GM18511 (cell line): ENCODE results near the gene SMG5.
"Not testable (repeated sequence)": the region's sequence is repeated elsewhere in the genome, so short reads cannot be mapped to it uniquely, and the experiment has no call there.

ENCODE experiments used
- ATAC-seq: cut with Tn5 transposase; IDR thresholded peaks from one replicate; pipeline ENCODE4 v1.9.1; 2021; ENCODE audit warnings: mild to moderate bottlenecking, moderate library complexity; ENCODE audit not compliant: unreplicated experiment

SMG5 gene

DNA sequence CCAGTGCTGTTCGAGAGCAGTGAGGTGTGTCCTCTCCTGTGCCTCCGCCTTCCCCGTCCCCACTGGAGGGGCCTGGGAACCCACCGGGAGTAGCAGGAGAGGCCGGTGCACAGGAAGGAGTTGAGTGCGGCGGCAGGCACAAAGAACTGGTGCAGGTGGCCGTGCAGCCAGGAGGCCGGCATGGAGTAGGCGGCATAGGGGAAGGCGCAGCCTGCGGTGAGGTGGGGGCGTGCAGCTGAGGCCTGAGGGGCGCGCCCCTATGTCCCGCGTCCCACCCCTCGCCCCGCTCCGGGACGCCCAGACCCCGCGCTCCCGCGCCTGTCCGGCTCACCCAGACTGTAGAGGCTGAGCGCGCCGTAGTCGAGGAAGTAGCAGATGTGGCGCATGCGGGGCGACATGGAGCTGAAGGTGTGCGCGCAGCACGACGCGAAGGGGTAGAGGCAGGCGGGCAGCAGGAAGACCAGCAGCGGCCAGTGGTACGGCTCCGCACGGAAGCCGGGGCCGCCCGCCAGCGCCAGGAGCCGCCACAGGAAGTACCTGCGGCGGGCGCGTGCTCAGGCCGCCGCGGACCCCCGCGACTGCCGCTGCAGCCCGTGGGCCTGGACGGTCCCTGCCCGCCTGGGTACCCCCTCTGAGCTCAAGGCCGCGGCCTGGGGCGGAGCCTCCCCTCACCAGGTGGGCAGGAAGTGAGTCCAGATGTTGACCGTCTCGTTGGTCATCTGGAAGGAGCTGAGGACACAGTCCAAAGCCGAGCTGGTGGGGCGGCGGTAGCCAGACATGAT, 37.0 kb downstream of the SMG5 start:
- no peak for ATAC-seq

- ATAC-seq, result no peak
Observed at GRCh38 chr1:156244712-156245111, 37.9 kb downstream of the SMG5 start.

DNA sequence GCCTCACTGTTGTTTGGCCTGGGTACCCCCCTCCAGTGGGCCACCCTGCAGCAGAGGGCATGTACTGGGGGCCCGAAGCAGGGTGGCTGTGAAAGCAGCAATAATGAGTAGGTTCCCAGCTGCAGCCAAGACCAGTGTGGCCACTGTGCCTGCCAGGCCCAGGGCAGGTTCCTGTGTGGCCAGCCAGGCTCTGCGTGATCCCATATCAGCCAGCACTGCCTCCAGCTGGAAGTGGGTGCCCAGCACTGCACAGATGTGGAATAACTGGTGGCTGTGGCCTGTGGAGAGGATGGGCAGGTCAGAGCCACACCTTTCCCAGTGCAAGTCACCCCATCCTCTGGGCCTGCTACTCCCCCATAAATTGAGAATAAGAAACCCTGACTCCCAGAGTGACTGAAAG, 38.5 kb downstream of the SMG5 start:
- no peak for ATAC-seq

DNA sequence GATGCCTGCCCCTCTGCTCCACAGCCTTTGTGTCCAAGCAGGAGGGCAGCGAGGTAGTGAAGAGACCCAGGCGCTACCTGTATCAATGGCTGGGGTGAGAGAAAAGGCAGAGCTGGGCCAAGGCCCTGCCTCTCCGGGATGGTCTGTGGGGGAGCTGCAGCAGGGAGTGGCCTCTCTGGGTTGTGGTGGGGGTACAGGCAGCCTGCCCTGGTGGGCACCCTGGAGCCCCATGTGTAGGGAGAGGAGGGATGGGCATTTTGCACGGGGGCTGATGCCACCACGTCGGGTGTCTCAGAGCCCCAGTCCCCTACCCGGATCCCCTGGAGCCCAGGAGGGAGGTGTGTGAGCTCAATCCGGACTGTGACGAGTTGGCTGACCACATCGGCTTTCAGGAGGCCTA, 39.9 kb downstream of the SMG5 start:
- no peak for ATAC-seq

GRCh38 chr1:156241926-156242325, 40.7 kb downstream of the SMG5 start, which contains the start of gene BGLAP:
BGLAP (plus strand) TSS chr1:156242184; CDS start chr1:156242232, 48 bp downstream.
- ATAC-seq, result no peak

- ATAC-seq, result no peak
Observed at GRCh38 chr1:156241311-156241811, 41.3 kb downstream of the SMG5 start.

- ATAC-seq, result no peak
Observed at GRCh38 chr1:156238248-156238647, 44.4 kb downstream of the SMG5 start.

- no peak for ATAC-seq
Observed at GRCh38 chr1:156236164-156236563, 46.5 kb downstream of the SMG5 start.

DNA sequence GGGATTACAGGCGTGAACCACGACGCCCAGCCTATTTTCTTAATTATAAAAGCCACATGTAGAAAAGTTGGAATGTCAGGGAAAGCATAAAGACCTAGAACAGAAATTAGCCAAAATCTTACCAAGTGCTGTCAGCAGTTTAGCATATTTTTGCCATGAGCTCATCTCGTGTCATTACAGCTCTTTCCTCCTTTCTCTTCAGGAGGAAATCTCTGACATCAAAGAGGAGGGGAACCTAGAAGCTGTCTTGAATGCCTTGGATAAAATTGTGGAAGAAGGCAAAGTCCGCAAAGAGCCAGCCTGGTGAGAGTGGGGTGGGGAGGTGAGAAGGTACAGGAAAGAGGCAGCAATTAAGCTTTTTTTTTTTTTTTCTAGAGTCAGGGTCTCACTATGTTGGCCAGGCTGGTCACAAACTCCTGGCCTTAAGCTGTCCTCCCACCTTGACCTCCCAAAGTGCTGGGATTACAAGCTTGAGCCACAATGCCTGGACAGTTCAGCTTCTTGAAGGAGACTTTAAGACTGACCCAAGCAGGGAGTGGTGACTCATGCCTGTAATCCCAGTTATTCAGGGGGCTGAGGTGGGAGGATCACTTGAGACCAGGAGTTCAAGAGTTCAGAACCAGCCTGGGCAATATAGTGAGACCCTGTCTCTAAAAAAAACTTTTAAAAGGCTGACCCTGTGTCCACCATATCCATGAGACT, 49.0 kb downstream of the SMG5 start:
- ATAC-seq, result no peak

DNA sequence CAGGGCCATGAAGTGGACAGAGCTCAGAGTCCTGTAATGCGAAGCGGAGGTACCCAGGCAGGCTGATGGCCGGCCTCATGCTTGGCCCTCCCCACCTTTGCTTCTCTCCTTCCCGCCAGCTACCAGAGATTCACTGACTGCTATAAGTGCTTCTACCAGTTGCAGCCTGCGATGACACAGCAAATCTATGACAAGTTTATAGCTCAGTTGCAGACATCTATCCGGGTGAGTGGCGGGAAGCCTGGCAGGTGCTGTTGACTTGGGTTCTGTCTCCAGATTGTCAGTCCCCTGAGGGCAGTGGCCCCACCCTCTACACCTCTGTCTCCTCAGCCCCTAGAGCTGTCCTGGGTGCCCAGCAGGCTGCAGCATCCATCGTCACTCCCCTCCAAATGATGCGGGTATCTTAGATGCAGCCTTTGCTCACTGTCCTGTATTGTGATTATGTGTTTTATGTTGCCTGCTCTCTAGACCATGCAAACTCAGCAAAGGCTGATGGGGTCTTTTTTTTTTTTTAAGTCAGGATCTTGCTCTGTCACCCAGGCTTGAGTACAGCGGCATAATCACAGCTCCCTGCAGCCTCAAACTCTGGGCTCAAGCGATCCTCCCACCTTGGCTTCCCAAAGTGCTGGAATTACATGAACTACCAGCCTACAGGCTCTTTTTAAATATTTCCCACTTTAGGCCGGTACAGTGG, 50.3 kb downstream of the SMG5 start:
- no peak for ATAC-seq

DNA sequence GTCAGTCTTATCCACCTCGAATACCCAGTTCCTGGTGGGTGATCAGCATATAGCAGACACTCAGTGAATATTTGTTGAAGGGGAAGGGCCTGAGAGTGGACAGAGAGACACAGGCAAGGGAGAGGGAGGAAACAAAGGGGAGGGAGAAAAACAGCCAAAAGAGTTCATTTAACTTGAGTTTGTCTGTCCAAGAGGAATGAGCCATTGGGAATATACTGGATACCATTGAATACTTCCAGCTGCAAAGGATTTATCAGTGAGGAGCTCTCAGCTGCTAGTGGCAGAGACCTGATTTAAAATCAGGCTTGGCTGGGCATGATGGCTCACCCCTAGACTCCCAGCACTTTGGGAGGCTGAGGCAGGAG, 52.2 kb downstream of the SMG5 start:
- ATAC-seq, result no peak

DNA sequence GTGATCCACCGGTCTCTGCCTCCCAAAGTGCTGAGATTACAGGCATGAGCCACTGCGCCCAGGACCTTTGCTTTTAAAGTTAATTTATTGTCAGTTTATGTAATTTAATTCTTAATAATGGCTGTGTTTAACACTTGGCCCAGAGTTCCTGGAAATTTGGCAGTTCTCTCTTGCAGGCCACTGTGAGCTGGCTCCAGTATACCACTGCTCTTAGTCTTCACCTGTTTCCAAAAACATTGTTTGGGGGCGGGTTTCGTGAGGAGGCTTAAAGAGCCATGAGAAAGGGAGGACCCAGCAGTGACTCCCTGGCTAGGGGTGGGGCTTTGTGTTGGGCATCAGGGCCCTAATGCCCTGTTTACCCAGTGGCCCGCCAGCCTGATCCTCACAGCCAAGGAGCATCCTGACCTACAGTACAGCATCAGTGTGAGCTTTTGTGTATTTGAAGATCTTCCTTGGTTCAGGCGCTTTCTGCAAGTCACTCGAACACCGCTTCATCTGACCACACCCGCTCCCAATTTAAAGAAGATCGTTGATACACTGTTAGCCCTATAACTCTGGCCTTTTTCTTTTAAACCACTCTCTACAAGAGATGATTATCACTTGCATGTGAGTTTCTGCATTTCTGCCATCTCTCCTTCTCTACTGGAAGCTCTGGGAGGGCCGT, 52.7 kb downstream of the SMG5 start:
- ATAC-seq, result no peak

DNA sequence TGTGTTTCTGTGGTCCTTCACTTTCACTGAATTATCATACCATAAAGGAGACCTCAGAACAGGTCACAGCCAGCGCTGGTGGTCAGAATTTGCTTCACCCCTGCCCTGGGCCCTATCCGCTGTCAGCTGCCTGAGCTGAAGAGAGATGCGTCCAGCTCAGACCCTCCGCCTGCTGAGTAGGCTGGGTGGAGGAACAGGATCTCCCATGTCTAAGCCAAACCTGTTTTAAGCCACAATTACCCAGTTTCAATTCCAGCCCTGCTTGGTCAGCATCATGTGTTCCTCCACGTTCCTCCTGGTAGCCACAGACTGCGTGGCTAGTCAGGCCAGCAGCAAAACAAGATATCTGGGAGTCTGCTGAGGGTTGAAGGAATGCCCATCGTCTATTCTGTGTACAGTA, 54.1 kb downstream of the SMG5 start:
- ATAC-seq, result no peak

GRCh38 chr1:156226782-156227181, 55.8 kb downstream of the SMG5 start:
- ATAC-seq, result no peak

- ATAC-seq, result peak; percentile 62
Observed at GRCh38 chr1:156226116-156226538, 56.5 kb downstream of the SMG5 start.

DNA sequence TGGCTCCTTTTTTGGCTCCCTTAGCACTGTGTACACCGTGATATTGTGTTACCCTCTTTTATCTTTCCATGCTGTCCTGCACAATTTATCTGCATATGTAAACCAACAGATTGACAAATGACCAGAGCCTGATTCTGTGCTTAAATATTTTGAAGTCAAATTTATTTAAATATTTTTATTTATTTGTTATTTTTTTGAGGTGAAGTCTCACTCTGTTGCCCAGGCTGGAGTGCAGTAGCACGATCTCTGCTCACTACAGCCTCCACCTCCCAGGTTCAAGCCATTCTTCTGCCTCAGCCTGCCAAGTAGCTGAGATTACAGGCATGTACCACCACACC, 57.0 kb downstream of the SMG5 start:
- ATAC-seq, result peak; percentile 4

GRCh38 chr1:156221986-156222692, 60.5 kb downstream of the SMG5 start:
- ATAC-seq, result no peak

DNA sequence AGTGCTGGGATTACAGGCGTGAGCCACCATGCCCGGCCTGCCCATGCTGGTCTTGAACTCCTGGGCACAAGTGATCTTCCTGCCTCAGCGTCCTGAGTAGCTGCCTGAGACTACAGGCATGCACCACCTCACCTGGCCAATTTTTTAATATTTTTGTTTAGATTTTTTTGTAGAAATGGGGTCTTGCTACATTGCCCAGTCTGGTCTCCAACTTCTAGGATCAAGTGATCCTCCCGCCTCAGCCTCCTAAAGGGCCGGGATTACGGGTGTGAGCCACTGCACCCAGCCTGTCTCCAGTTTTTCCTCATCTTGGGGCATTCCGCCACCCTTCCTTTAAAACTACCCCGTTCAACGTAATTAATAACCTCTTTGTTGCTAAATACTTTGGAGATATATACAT, 62.4 kb downstream of the SMG5 start:
- no peak for ATAC-seq

DNA sequence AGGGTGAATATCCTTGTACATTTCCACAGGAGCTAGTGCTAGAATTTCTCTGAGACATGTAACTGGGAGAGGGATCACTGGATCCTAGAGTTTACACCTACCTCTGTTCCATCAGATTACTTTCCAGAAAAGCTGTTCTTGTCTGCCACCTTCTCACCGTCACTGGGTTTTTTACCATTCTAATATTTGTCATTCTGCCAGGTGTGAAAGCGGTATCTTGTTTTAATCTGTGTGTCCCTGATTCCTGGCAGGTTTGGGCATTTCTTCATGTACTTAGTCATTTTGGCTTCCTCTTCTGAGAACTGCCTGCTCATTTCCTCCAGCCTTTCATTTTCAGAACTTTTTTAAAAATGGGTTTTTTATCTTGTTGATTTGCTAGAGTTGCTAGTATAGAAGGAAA, 64.8 kb downstream of the SMG5 start:
- ATAC-seq, result no peak

DNA sequence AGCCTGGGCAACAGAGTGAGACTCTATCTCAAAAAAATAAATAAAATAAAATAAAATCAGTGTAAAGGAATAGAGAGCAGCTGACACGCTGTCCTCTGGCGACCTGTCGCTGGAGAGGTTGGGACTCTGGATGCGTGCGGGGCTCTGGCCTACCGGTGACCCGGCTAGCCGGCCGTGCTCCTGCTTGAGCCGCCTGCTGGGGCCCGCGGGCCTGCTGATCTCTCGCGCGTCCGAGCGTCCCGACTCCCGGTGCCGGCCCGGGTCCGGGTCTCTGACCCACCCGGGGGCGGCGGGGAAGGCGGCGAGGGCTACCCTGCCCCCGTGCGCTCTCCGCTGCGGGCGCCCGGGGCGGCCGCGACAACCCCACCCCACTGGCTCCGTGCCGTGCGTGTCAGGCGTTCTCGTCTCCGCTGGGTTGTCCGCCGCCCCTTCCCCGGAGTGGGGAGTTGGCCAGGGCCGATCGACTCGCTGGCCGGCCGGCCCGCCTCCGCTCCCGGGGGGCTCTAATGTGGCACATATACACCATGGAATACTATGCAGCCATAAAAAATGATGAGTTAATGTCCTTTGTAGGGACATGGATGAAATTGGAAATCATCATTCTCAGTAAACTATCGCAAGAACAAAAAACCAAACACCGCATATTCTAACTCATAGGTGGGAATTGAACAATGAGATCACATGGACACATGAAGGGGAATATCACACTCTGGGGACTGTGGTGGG, 66.1 kb downstream of the SMG5 start:
- not testable (repeated sequence) for ATAC-seq
